CD1c-positive myeloid dendritic cell (primary cell): Measurements from ENCODE around the gene KRT40.
A peak's percentile ranks its signal among the peaks of the same experiment; 100 is the strongest.

ENCODE experiments used
- DNase-seq: peaks from one replicate; pipeline ENCODE4 v3.0.0-alpha.2; 2016; ENCODE audit errors: extremely low spot score

The KRT40 gene

GRCh38 chr17:40952661-40953060, 31.5 kb downstream of the KRT40 start:
- DNase-seq = peak; percentile 72

DNA sequence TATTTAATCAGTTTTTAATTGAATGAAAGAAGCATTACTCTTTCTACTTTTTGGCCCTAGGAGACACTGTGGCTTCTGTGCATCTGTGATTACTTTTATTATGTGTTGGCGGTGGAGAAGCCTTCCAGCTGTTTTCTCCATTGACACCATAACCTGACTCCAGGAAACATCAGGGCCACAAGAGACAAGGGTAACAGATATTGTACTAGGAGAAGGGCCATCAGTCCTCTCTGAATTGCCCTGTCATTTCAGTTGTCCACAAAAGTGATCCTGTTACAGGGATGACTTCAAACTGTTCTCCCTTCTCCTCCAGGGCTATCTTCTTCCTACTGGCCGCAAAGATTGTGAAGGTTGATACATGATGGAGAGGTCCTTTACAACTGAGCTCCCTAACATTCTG, 32.0 kb downstream of the KRT40 start:
- DNase-seq = no peak

DNA sequence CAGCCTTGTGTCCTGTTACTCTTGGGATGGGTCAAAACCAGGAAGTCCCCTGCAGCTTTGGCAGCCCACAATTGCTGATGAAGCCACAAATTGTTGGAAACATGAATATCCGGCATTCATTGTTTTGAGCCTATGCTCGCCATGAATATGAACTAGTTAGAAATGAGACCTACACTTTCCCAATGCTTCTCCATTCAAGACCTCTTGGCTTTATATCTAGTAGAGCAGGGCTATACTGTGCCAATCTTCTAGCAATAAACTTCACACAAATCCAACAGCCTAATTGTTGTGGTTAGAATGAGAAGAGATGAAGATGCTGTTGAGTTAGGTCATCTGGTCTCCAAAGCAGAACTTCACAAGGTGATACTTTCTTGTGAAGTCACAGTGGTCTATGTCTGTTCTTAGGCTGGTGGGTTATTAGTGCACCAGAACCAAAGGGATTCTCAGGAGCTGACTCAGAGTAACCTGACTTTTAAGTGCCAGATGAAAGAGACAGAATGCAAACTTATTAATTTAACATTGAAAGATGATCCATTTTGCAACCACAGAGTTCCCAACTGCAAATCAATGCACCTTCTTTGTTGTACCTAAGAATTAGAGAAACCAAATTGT, 33.0 kb downstream of the KRT40 start:
- DNase-seq = no peak

GRCh38 chr17:40950176-40950575, 34.0 kb downstream of the KRT40 start:
- DNase-seq = no peak

GRCh38 chr17:40949418-40949817, 34.7 kb downstream of the KRT40 start:
- DNase-seq = no peak

DNA sequence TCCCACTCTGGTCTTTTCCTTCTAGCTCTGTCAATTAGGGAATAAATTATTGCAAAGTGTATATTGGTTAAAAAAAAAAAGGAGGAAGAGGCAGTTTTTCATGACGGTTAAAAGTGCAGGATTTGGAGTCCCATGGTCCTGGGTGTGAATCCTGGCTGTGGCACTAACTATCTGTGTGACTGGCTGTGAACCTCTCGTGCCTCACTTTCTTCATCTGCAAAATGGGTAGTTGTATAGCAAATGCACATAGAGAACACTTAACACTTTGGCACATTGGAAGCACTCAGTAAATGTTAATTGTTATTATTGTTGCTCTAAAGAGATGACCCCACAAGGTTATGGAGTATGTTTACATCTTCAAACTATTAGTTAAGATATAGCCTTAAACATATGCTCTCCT, 36.2 kb downstream of the KRT40 start:
- DNase-seq = no peak

GRCh38 chr17:40945414-40945813, 38.7 kb downstream of the KRT40 start:
- no peak for DNase-seq

DNA sequence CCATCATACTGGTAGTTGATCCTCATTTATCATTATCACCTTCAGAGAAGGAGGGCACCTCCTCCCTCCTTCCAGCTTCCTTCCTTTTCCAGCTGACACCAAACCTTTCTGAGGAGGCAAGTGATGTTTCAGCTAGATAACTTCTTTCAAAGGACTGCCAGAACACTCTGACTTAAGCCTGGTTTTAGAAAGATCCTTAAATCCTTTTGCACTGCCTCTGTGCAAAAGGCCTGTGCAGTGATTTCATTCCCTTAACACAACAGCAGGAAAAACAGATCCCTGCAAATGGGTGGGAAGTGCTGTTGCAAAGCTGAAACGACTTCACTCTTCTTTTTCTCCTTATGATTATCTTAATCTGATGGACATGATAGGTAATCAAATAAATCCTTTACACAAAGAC, 39.6 kb downstream of the KRT40 start:
- no peak for DNase-seq

- DNase-seq = no peak
Observed at GRCh38 chr17:40942553-40942952, 41.6 kb downstream of the KRT40 start.

GRCh38 chr17:40940266-40940665, 43.9 kb downstream of the KRT40 start:
- DNase-seq = no peak

DNA sequence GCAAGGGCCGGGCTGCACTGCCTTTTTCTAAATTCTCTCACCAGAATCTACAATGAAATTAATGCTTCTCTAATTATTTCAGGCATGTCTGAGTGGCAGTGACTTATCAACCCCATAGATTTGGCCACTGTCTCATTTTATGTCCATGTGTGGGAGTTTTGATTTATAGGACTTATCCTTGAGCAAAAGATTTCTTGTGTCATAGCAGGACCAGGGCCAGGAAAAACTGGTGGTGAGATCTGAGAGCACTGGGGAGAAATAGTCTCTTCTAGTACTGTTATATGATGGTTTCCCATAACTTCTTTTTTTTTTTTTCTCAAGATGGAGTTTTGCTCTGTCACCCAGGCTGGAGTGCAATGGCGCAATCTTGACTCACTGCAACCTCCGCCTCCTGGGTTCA, 45.1 kb downstream of the KRT40 start:
- DNase-seq = no peak

- DNase-seq = no peak
Observed at GRCh38 chr17:40937384-40937819, 46.7 kb downstream of the KRT40 start, which contains the start of gene KRT23. TSS of gene KRT23 (minus strand) at chr17:40937646. CDS start at chr17:40936603, 1,043 bp downstream.

- no peak for DNase-seq
Observed at GRCh38 chr17:40936976-40937375, 47.1 kb downstream of the KRT40 start.

GRCh38 chr17:40936437-40936971, 47.6 kb downstream of the KRT40 start:
- DNase-seq = no peak

GRCh38 chr17:40935624-40936023, 48.5 kb downstream of the KRT40 start:
- DNase-seq = no peak

GRCh38 chr17:40932608-40933007, 51.5 kb downstream of the KRT40 start:
- no peak for DNase-seq

- peak; percentile 26 for DNase-seq
Observed at GRCh38 chr17:40931311-40931710, 52.8 kb downstream of the KRT40 start.
